Ishikawa (cell line): ENCODE results near the gene AUTS2.

Source experiments
- CEBPB ChIP-seq: IDR thresholded peaks from 2 replicates; pipeline ENCODE4 v1.6.1; 2012
- CREB1 ChIP-seq: IDR thresholded peaks from 2 replicates; pipeline ENCODE4 v1.6.1; 2012; ENCODE audit warnings: low read depth
- EP300 ChIP-seq: IDR thresholded peaks from 2 replicates; pipeline ENCODE4 v1.6.1; 2012; ENCODE audit warnings: borderline replicate concordance
- TAF1 ChIP-seq: IDR thresholded peaks from 2 replicates; pipeline ENCODE4 v1.6.1; 2012; ENCODE audit warnings: low read depth, mild to moderate bottlenecking
- TCF12 ChIP-seq: IDR thresholded peaks from 2 replicates; pipeline ENCODE4 v1.6.1; 2012; ENCODE audit warnings: low read depth
- TF ChIP-seq, protein P1 (sequence below): IDR thresholded peaks from 2 replicates; pipeline ENCODE4 v1.6.1; 2012; ENCODE audit warnings: low read depth, mild to moderate bottlenecking
- TF ChIP-seq, protein P2 (sequence below): IDR thresholded peaks from 2 replicates; pipeline ENCODE4 v1.6.1; 2012
- TF ChIP-seq, protein P3 (sequence below): IDR thresholded peaks from 2 replicates; pipeline ENCODE4 v1.6.1; 2012

DNA sequence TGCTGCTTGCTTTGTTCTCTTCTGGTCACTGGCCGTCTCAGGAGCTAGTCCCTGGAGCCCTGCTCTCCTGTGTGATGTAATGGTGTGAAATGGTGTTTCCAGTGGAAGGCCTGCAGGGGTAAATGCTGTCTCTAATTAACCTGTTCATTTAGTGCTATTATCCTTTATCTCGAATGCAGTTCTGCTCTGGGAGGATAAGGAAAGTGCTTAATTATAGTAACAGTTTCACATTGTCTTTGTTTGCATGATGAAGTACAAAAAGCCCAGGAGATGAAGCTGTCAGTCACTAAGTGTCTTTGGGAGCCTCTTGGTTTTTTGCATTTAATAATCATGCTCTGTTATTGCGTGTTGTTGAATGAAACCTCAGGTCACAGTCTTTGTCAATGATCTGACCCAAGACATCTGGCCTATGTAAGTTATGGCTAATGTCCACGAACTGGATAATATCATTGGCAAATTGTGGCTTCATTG lies 778.3 kb downstream of the AUTS2 start:
- no peak for TF ChIP-seq CREB1
- TF ChIP-seq, protein P1, sequence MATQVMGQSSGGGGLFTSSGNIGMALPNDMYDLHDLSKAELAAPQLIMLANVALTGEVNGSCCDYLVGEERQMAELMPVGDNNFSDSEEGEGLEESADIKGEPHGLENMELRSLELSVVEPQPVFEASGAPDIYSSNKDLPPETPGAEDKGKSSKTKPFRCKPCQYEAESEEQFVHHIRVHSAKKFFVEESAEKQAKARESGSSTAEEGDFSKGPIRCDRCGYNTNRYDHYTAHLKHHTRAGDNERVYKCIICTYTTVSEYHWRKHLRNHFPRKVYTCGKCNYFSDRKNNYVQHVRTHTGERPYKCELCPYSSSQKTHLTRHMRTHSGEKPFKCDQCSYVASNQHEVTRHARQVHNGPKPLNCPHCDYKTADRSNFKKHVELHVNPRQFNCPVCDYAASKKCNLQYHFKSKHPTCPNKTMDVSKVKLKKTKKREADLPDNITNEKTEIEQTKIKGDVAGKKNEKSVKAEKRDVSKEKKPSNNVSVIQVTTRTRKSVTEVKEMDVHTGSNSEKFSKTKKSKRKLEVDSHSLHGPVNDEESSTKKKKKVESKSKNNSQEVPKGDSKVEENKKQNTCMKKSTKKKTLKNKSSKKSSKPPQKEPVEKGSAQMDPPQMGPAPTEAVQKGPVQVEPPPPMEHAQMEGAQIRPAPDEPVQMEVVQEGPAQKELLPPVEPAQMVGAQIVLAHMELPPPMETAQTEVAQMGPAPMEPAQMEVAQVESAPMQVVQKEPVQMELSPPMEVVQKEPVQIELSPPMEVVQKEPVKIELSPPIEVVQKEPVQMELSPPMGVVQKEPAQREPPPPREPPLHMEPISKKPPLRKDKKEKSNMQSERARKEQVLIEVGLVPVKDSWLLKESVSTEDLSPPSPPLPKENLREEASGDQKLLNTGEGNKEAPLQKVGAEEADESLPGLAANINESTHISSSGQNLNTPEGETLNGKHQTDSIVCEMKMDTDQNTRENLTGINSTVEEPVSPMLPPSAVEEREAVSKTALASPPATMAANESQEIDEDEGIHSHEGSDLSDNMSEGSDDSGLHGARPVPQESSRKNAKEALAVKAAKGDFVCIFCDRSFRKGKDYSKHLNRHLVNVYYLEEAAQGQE, result no peak
- TF ChIP-seq, protein P2, sequence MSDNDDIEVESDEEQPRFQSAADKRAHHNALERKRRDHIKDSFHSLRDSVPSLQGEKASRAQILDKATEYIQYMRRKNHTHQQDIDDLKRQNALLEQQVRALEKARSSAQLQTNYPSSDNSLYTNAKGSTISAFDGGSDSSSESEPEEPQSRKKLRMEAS, result no peak
- TF ChIP-seq TCF12, result no peak
- TF ChIP-seq, protein P3, sequence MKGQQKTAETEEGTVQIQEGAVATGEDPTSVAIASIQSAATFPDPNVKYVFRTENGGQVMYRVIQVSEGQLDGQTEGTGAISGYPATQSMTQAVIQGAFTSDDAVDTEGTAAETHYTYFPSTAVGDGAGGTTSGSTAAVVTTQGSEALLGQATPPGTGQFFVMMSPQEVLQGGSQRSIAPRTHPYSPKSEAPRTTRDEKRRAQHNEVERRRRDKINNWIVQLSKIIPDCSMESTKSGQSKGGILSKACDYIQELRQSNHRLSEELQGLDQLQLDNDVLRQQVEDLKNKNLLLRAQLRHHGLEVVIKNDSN, result no peak
- no peak for TF ChIP-seq EP300
- TF ChIP-seq CEBPB, result no peak
- TF ChIP-seq TAF1, result no peak
